H9 (cell line): ENCODE results near the gene LGALS7B. TPM values are rescaled to one million over a fixed set of nuclear protein-coding genes. Genes with fewer than 3 reads are reported as not detected.

Experiments used
- DNase-seq: peaks from one replicate; pipeline ENCODE4 v3.0.0-alpha.2; 2017
- H2AFZ ChIP-seq: one replicate; pipeline ENCODE4 v1.6.1; 2013; ENCODE audit warnings: mild to moderate bottlenecking, low read length, control low read depth, moderate library complexity
- H2AK5ac ChIP-seq: 2 replicates; pipeline ENCODE4 v1.6.1; 2013; ENCODE audit warnings: low read length, control low read depth, mixed read lengths; ENCODE audit not compliant: insufficient read length
- H2BK120ac ChIP-seq: one replicate; pipeline ENCODE4 v1.6.1; 2013; ENCODE audit warnings: low read depth, mild to moderate bottlenecking, low read length, control low read depth, inconsistent platforms; ENCODE audit not compliant: poor library complexity, severe bottlenecking
- H2BK12ac ChIP-seq: 2 replicates; pipeline ENCODE4 v1.6.1; 2013; ENCODE audit warnings: low read length, control low read depth, mixed read lengths, low read depth; ENCODE audit not compliant: insufficient read length
- H2BK15ac ChIP-seq: 2 replicates; pipeline ENCODE4 v1.6.1; 2013; ENCODE audit warnings: low read depth, low read length, control low read depth
- H2BK20ac ChIP-seq: one replicate; pipeline ENCODE4 v1.6.1; 2013; ENCODE audit warnings: low read depth, mild to moderate bottlenecking, low read length, control low read depth, inconsistent platforms; ENCODE audit not compliant: poor library complexity, severe bottlenecking
- H2BK5ac ChIP-seq: 2 replicates; pipeline ENCODE4 v1.6.1; 2013; ENCODE audit warnings: low read length, control low read depth, mixed read lengths; ENCODE audit not compliant: insufficient read length
- H3K14ac ChIP-seq: 2 replicates; pipeline ENCODE4 v1.6.1; 2013; ENCODE audit warnings: low read length, control low read depth; ENCODE audit not compliant: insufficient read depth
- H3K18ac ChIP-seq: 2 replicates; pipeline ENCODE4 v1.6.1; 2013; ENCODE audit warnings: low read depth, mild to moderate bottlenecking, mixed read lengths, low read length, control low read depth; ENCODE audit not compliant: insufficient read length
- H3K23ac ChIP-seq: 2 replicates; pipeline ENCODE4 v1.6.1; 2013; ENCODE audit warnings: low read length, control low read depth, mixed read lengths, low read depth; ENCODE audit not compliant: insufficient read length
- H3K23me2 ChIP-seq: 2 replicates; pipeline ENCODE4 v1.6.1; 2013; ENCODE audit warnings: low read depth, mild to moderate bottlenecking, mixed read lengths, low read length, control low read depth; ENCODE audit not compliant: insufficient read length, poor library complexity, severe bottlenecking
- H3K27ac ChIP-seq: 2 replicates; pipeline ENCODE4 v1.5.1; 2013; ENCODE audit warnings: low read length, control low read depth, mixed read lengths, low read depth; ENCODE audit not compliant: insufficient read length
- H3K27me3 ChIP-seq: 2 replicates; pipeline ENCODE4 v1.6.1; 2013; ENCODE audit warnings: low read length, control low read depth, inconsistent platforms; ENCODE audit not compliant: insufficient read depth
- H3K4ac ChIP-seq: 2 replicates; pipeline ENCODE4 v1.6.1; 2013; ENCODE audit warnings: low read depth, mild to moderate bottlenecking, control low read depth, inconsistent platforms, low read length, moderate library complexity
- H3K4me1 ChIP-seq: 2 replicates; pipeline ENCODE4 v1.6.1; 2013; ENCODE audit warnings: low read length, control low read depth, inconsistent platforms; ENCODE audit not compliant: insufficient read depth
- H3K4me2 ChIP-seq: 2 replicates; pipeline ENCODE4 v1.6.1; 2013; ENCODE audit warnings: low read length, control low read depth, mixed read lengths; ENCODE audit not compliant: insufficient read length, insufficient read depth
- H3K56ac ChIP-seq: 2 replicates; pipeline ENCODE4 v1.6.1; 2013; ENCODE audit warnings: low read depth, mild to moderate bottlenecking, mixed read lengths, low read length, control low read depth; ENCODE audit not compliant: insufficient read length
- H3K79me1 ChIP-seq: 2 replicates; pipeline ENCODE4 v1.6.1; 2013; ENCODE audit warnings: low read depth, mild to moderate bottlenecking, moderate library complexity, low read length, control low read depth, inconsistent platforms; ENCODE audit not compliant: insufficient read depth, poor library complexity, severe bottlenecking
- H3K79me2 ChIP-seq: 2 replicates; pipeline ENCODE4 v1.6.1; 2013; ENCODE audit warnings: low read length, control low read depth, inconsistent platforms; ENCODE audit not compliant: insufficient read depth
- H3K9ac ChIP-seq: 2 replicates; pipeline ENCODE4 v1.6.1; 2013; ENCODE audit warnings: low read length, control low read depth, mixed read lengths; ENCODE audit not compliant: insufficient read length; ENCODE audit errors: extremely low read depth
- H3K9me3 ChIP-seq: one replicate; pipeline ENCODE4 v1.6.1; 2013; ENCODE audit warnings: low read depth, low read length, inconsistent platforms; ENCODE audit not compliant: control insufficient read depth
- H3T11ph ChIP-seq: one replicate; pipeline ENCODE4 v1.6.1; 2013; ENCODE audit warnings: mild to moderate bottlenecking, low read length, control low read depth, inconsistent platforms
- H4K20me1 ChIP-seq: one replicate; pipeline ENCODE4 v1.6.1; 2013; ENCODE audit not compliant: control insufficient read depth, insufficient read length, insufficient read depth
- H4K5ac ChIP-seq: 2 replicates; pipeline ENCODE4 v1.6.1; 2013; ENCODE audit warnings: low read depth, mild to moderate bottlenecking, mixed read lengths, low read length, control low read depth; ENCODE audit not compliant: insufficient read length
- H4K8ac ChIP-seq: replicated peaks from 2 replicates; pipeline ENCODE4 v1.6.1; 2013; ENCODE audit warnings: low read length, control low read depth, mixed read lengths, low read depth; ENCODE audit not compliant: insufficient read length
- H4K91ac ChIP-seq: 2 replicates; pipeline ENCODE4 v1.6.1; 2013; ENCODE audit warnings: low read depth, mild to moderate bottlenecking, moderate library complexity, mixed read lengths, low read length, control low read depth; ENCODE audit not compliant: insufficient read length
- H3K27ac Mint-ChIP-seq, 3 experiments: 2 replicates in 2 of 3; 3 replicates in 1 of 3; pipeline ENCODE4 v1.8.0; 2020 to 2021; ENCODE audit warnings: mixed read lengths in 3 of 3, mild to moderate bottlenecking in 1 of 3, moderate library complexity in 1 of 3
- H3K27me3 Mint-ChIP-seq: 2 replicates; pipeline ENCODE4 v1.8.0; 2021; ENCODE audit warnings: low read depth, mild to moderate bottlenecking, moderate library complexity, mixed read lengths
- H3K36me3 Mint-ChIP-seq, 3 experiments: 2 replicates in 2 of 3; 3 replicates in 1 of 3; pipeline ENCODE4 v1.8.0; 2020 to 2021; ENCODE audit warnings: low read depth in 3 of 3, mixed read lengths in 3 of 3; ENCODE audit not compliant: insufficient read depth in 1 of 3
- H3K4me1 Mint-ChIP-seq, 2 experiments: 2 replicates each; pipeline ENCODE4 v1.8.0; 2020; ENCODE audit warnings: mixed read lengths in 2 of 2
- H3K4me3 Mint-ChIP-seq, 2 experiments: 2 replicates in 1 of 2; 3 replicates in 1 of 2; pipeline ENCODE4 v1.8.0; 2020 to 2021; ENCODE audit warnings: mild to moderate bottlenecking in 2 of 2, mixed read lengths in 2 of 2, moderate library complexity in 1 of 2
- H3K9me3 Mint-ChIP-seq, 2 experiments: 2 replicates in 1 of 2; 3 replicates in 1 of 2; pipeline ENCODE4 v1.8.0; 2020; ENCODE audit warnings: mild to moderate bottlenecking in 2 of 2, mixed read lengths in 2 of 2, moderate library complexity in 1 of 2
- CTCF ChIP-seq: fragments of 200-600 bp; sonication (generic); conservative IDR thresholded peaks from 3 replicates; pipeline ENCODE4 v1.8.0; 2021; ENCODE audit warnings: antibody characterized with exemption, mild to moderate bottlenecking
- WGBS: extraction: QIAGEN DNeasy Blood & Tissue Kit; methylation state at CpG from one replicate; pipeline ENCODE4 v1.1.7; 2013; ENCODE audit warnings: missing lambda C conversion rate, low lambda C conversion rate, mixed read lengths; ENCODE audit not compliant: insufficient read length; ENCODE audit errors: extremely low coverage; 5-methylcytosine and 5-hydroxymethylcytosine counted together
- total RNA-seq: library from RNA; stranded (reverse); gene quantifications from 2 replicates; pipeline ENCODE4 v1.2.1, GENCODE V29; 2021

The LGALS7B gene
- total RNA-seq, 1 experiment from 2014 or later = 0.90 TPM

- Histone ChIP-seq H3K4ac (no peak overlapping the region), H2AFZ (no peak overlapping the region), H3K4me1 (peaks cover 2% of the 10 kb centered on the region; the same call in 1 of the 2 replicates), H2BK5ac (no peak overlapping the region), H3K14ac (no peak overlapping the region), H2BK12ac (no peak overlapping the region), H4K91ac (no peak overlapping the region), H4K5ac (no peak overlapping the region), H2AK5ac (no peak overlapping the region), H4K20me1 (no peaks in the 10 kb centered on the region), H3K23ac (no peak overlapping the region), H3K9me3 (no peaks in the 10 kb centered on the region), H3K9ac (no peak overlapping the region), H3K27me3 (no peaks in the 10 kb centered on the region), H3K79me2 (no peaks in the 10 kb centered on the region), H2BK120ac (no peak overlapping the region), H2BK15ac (no peak overlapping the region), H3K27ac (no peak overlapping the region), H3K56ac (no peak overlapping the region), H3K79me1 (no peaks in the 10 kb centered on the region), H2BK20ac (no peak overlapping the region), H3K23me2 (peaks cover 3% of the 10 kb centered on the region), H4K8ac (no peak overlapping the region), H3K4me2 (no peak overlapping the region), H3T11ph (no peak overlapping the region), H3K18ac (no peak overlapping the region)
- Mint-ChIP-seq H3K36me3 (peaks cover 52 to 72% (median 55%) of the 10 kb centered on the region in 3 experiments), H3K27me3 (no peaks in the 10 kb centered on the region), H3K4me3 (no peak overlapping the region), H3K9me3 (no peaks in the 10 kb centered on the region; a peak in 1 of 5 replicates), H3K27ac (peak overlapping the region in 2 of 3 experiments; percentile 40 to 92; a peak in 3 of 7 replicates), H3K4me1 (peaks cover 6 to 7% of the 10 kb centered on the region in 2 experiments)
- no peak for DNase-seq
- WGBS = no CpG with 5 or more reads among the region's 8 CpGs
- TF ChIP-seq CTCF = no peak
These were observed 47.4 kb downstream of the LGALS7B start for GRCh38 chr19:38836159-38836982.
